HepG2 (cell line): ENCODE data around the gene MARS1. TPM values are rescaled to one million over a fixed set of nuclear protein-coding genes. Genes with fewer than 3 reads are reported as not detected.
A peak's percentile ranks its signal among the peaks of the same experiment; 100 is the strongest.

Experiments
- AGO2 ChIP-seq: fragments of 200-400 bp; formaldehyde crosslinking; optimal IDR thresholded peaks from 2 replicates; pipeline ENCODE3; 2017; ENCODE audit warnings: mild to moderate bottlenecking, low read depth, low read length, moderate library complexity
- BCL6 ChIP-seq: IDR thresholded peaks from 2 replicates; pipeline ENCODE4 v1.6.1; 2016; ENCODE audit warnings: missing genetic modification reagents, missing compliant biosample characterization
- CBX5 ChIP-seq: sonication (generic); formaldehyde crosslinking; IDR thresholded peaks from 2 replicates; pipeline ENCODE4 v1.4.0; 2020; ENCODE audit warnings: missing genetic modification reagents, borderline replicate concordance
- CHD4 ChIP-seq: fragments of 200-600 bp; sonication (generic); IDR thresholded peaks from 2 replicates; pipeline ENCODE4 v1.7.0; 2017; ENCODE audit warnings: mild to moderate bottlenecking, low read length, borderline replicate concordance
- HMG20A ChIP-seq: IDR thresholded peaks from 2 replicates; pipeline ENCODE4 v1.6.1; 2016; ENCODE audit warnings: borderline replicate concordance
- HOXA7 ChIP-seq: sonication (generic); formaldehyde crosslinking; IDR thresholded peaks from 2 replicates; pipeline ENCODE4 v1.8.1; 2022; ENCODE audit warnings: mild to moderate bottlenecking, missing genetic modification reagents, moderate library complexity
- JUN ChIP-seq: sonication (generic); formaldehyde crosslinking; IDR thresholded peaks from 2 replicates; pipeline ENCODE4 v1.4.0; 2020; ENCODE audit warnings: mild to moderate bottlenecking, missing genetic modification reagents
- KLF16 ChIP-seq, 2 experiments: sonication (generic) in 1 of 2; formaldehyde crosslinking in 1 of 2; IDR thresholded peaks; 2 replicates each; pipeline versions ENCODE4 v1.6.1 to v1.8.0; 2016 to 2023; ENCODE audit warnings: missing genetic modification reagents in 2 of 2, missing compliant biosample characterization in 1 of 2
- POLR2AphosphoS2 ChIP-seq: IDR thresholded peaks from 2 replicates; pipeline ENCODE4 v1.6.1; 2011; ENCODE audit warnings: low read depth, low read length, improper control_type of control experiment
- RFX5 ChIP-seq: IDR thresholded peaks from 2 replicates; pipeline ENCODE4 v1.6.1; 2011; ENCODE audit warnings: low read depth, low read length, improper control_type of control experiment
- SETDB1 ChIP-seq: sonication (generic); formaldehyde crosslinking; IDR thresholded peaks from 2 replicates; pipeline ENCODE4 v1.5.1; 2020; ENCODE audit warnings: missing genetic modification reagents, mild to moderate bottlenecking, borderline replicate concordance
- SMAD3 ChIP-seq: sonication (generic); formaldehyde crosslinking; IDR thresholded peaks from 2 replicates; pipeline ENCODE4 v1.4.0; 2020; ENCODE audit warnings: missing genetic modification reagents
- TMF1 ChIP-seq: sonication (generic); formaldehyde crosslinking; IDR thresholded peaks from 2 replicates; pipeline ENCODE4 v1.8.1; 2022; ENCODE audit warnings: low read depth, missing genetic modification reagents
- ZBTB20 ChIP-seq: sonication (generic); formaldehyde crosslinking; IDR thresholded peaks from 2 replicates; pipeline ENCODE4 v1.8.1; 2023; ENCODE audit warnings: missing genetic modification reagents, low read depth, mild to moderate bottlenecking, borderline replicate concordance
- ZNF263 ChIP-seq: sonication (generic); formaldehyde crosslinking; IDR thresholded peaks from 2 replicates; pipeline ENCODE4 v1.4.0; 2020; ENCODE audit warnings: missing genetic modification reagents
- ZNF547 ChIP-seq: sonication (generic); formaldehyde crosslinking; IDR thresholded peaks from 2 replicates; pipeline ENCODE4 v1.5.1; 2020; ENCODE audit warnings: mild to moderate bottlenecking, missing genetic modification reagents
- ZNF577 ChIP-seq: sonication (generic); formaldehyde crosslinking; IDR thresholded peaks from 2 replicates; pipeline ENCODE4 v1.4.0; 2020; ENCODE audit warnings: mild to moderate bottlenecking, low read depth, missing genetic modification reagents, borderline replicate concordance
- ZNF792 ChIP-seq: IDR thresholded peaks from 2 replicates; pipeline ENCODE4 v1.6.1; 2016
- ZNF841 ChIP-seq: sonication (generic); formaldehyde crosslinking; IDR thresholded peaks from 2 replicates; pipeline ENCODE4 v1.8.1; 2023; ENCODE audit warnings: missing genetic modification reagents, borderline replicate concordance
- ZSCAN12 ChIP-seq: sonication (generic); formaldehyde crosslinking; IDR thresholded peaks from 2 replicates; pipeline ENCODE4 v1.9.0; 2021; ENCODE audit warnings: mild to moderate bottlenecking, missing genetic modification reagents
- polyA plus RNA-seq, 8 experiments: library from polyadenylated mRNA; depleted of rRNA in 3 of 8; stranded (reverse) in 7 of 8; unstranded in 1 of 8; fragments of >200 nt; fragmentation: Illumina TruSeq in 4 of 8; extraction: Trizol in 4 of 8; gene quantifications; 2 replicates each; pipeline versions ENCODE4 v1.2.1 to v1.2.3, GENCODE V29; 2011 to 2016; ENCODE audit warnings: low read depth in 4 of 8, missing spikeins in 1 of 8, mixed read lengths in 1 of 8; ENCODE audit not compliant: insufficient read depth in 1 of 8
- total RNA-seq, 5 experiments: library from RNA; depleted of rRNA; stranded (reverse); fragments of >200 nt; fragmentation: Illumina TruSeq; extraction: Trizol; gene quantifications; 2 replicates each; pipeline ENCODE4 v1.2.3, GENCODE V29; 2016; ENCODE audit warnings: low read depth in 1 of 5
- TF ChIP-seq, protein P1 (sequence below): sonication (generic); formaldehyde crosslinking; IDR thresholded peaks from 2 replicates; pipeline ENCODE4 v1.4.0; 2020; ENCODE audit warnings: mild to moderate bottlenecking, missing genetic modification reagents
- TF ChIP-seq, protein P2 (sequence below): sonication (generic); formaldehyde crosslinking; IDR thresholded peaks from 2 replicates; pipeline ENCODE4 v1.4.0; 2020; ENCODE audit warnings: missing genetic modification reagents
- TF ChIP-seq, protein P3 (sequence below): sonication (generic); formaldehyde crosslinking; IDR thresholded peaks from 2 replicates; pipeline ENCODE4 v1.4.0; 2020; ENCODE audit warnings: missing genetic modification reagents, borderline replicate concordance
- TF ChIP-seq, protein P4 (sequence below): IDR thresholded peaks from 2 replicates; pipeline ENCODE4 v1.6.1; 2018; ENCODE audit warnings: missing genetic modification reagents, mild to moderate bottlenecking, missing compliant biosample characterization

Gene MARS1
- total and polyA plus RNA-seq, 2 of the 13 experiments (the other 11 are each of a cell fraction or from before 2014, with no cell fraction given) = 115 to 181 TPM

DNA sequence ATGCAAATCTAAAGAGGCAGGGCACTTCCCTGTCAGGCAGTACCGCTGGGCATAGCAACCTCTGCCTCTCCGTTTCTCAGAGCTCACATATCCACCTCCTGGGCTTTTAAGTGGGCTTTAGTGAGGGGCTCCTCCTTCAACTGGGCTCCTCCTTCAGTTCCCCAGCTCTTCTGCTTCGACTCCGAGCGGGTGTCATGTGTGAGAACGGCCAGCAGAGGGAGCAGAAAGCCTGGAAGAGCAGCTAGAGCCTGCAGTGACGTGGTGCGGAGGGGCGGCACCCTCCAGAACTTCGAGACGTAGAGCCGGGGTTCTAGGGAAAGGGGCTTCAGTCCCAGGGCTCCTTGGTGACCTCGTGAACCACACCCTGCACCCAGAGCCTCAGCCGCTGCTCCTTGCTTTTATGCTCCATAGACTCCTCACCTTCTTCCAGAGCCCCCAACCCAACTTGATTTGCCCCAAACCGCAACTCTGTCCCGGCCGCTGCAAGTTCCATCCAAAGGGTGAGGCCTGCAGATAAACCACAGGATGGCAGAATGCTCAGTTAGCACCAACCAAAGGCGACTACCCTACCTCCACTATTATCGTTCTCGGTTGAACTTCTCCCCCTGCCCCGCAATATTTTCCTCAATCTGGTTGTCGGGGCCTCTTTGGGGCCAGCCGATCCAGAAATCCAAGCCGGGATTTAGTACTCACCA, 28.7 kb upstream of the MARS1 start (continued):
- TF ChIP-seq, protein P1, sequence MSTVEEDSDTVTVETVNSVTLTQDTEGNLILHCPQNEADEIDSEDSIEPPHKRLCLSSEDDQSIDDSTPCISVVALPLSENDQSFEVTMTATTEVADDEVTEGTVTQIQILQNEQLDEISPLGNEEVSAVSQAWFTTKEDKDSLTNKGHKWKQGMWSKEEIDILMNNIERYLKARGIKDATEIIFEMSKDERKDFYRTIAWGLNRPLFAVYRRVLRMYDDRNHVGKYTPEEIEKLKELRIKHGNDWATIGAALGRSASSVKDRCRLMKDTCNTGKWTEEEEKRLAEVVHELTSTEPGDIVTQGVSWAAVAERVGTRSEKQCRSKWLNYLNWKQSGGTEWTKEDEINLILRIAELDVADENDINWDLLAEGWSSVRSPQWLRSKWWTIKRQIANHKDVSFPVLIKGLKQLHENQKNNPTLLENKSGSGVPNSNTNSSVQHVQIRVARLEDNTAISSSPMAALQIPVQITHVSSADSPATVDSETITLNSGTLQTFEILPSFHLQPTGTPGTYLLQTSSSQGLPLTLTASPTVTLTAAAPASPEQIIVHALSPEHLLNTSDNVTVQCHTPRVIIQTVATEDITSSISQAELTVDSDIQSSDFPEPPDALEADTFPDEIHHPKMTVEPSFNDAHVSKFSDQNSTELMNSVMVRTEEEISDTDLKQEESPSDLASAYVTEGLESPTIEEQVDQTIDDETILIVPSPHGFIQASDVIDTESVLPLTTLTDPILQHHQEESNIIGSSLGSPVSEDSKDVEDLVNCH (CRISPR knock-in tag) = no peak; the same call in 1 of the 2 replicates
- TF ChIP-seq CHD4 (no peak), HMG20A (CRISPR knock-in tag) (no peak), ZNF263 (CRISPR knock-in tag) (no peak), JUN (CRISPR knock-in tag) (no peak), KLF16 (CRISPR knock-in tag; IDR thresholded peaks at IDR 0.05) (no peak), HOXA7 (CRISPR knock-in tag) (no peak), TMF1 (CRISPR knock-in tag) (no peak), ZNF577 (no peak), CBX5 (CRISPR knock-in tag) (peak; percentile 22; the same call in 1 of the 2 replicates), SMAD3 (CRISPR knock-in tag) (no peak), ZNF841 (no peak), AGO2 (no peak), ZBTB20 (no peak), ZNF792 (CRISPR knock-in tag) (no peak), ZNF547 (CRISPR knock-in tag) (peak; percentile 68; the same call in 1 of the 2 replicates), POLR2AphosphoS2 (no peak), BCL6 (CRISPR knock-in tag) (no peak), RFX5 (no peak), ZSCAN12 (no peak), SETDB1 (CRISPR knock-in tag) (no peak)
- TF ChIP-seq, protein P2, sequence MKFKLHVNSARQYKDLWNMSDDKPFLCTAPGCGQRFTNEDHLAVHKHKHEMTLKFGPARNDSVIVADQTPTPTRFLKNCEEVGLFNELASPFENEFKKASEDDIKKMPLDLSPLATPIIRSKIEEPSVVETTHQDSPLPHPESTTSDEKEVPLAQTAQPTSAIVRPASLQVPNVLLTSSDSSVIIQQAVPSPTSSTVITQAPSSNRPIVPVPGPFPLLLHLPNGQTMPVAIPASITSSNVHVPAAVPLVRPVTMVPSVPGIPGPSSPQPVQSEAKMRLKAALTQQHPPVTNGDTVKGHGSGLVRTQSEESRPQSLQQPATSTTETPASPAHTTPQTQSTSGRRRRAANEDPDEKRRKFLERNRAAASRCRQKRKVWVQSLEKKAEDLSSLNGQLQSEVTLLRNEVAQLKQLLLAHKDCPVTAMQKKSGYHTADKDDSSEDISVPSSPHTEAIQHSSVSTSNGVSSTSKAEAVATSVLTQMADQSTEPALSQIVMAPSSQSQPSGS (CRISPR knock-in tag) = peak; percentile 12; the same call in 1 of the 2 replicates
- TF ChIP-seq, protein P3, sequence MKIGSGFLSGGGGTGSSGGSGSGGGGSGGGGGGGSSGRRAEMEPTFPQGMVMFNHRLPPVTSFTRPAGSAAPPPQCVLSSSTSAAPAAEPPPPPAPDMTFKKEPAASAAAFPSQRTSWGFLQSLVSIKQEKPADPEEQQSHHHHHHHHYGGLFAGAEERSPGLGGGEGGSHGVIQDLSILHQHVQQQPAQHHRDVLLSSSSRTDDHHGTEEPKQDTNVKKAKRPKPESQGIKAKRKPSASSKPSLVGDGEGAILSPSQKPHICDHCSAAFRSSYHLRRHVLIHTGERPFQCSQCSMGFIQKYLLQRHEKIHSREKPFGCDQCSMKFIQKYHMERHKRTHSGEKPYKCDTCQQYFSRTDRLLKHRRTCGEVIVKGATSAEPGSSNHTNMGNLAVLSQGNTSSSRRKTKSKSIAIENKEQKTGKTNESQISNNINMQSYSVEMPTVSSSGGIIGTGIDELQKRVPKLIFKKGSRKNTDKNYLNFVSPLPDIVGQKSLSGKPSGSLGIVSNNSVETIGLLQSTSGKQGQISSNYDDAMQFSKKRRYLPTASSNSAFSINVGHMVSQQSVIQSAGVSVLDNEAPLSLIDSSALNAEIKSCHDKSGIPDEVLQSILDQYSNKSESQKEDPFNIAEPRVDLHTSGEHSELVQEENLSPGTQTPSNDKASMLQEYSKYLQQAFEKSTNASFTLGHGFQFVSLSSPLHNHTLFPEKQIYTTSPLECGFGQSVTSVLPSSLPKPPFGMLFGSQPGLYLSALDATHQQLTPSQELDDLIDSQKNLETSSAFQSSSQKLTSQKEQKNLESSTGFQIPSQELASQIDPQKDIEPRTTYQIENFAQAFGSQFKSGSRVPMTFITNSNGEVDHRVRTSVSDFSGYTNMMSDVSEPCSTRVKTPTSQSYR = no peak
- TF ChIP-seq, protein P4, sequence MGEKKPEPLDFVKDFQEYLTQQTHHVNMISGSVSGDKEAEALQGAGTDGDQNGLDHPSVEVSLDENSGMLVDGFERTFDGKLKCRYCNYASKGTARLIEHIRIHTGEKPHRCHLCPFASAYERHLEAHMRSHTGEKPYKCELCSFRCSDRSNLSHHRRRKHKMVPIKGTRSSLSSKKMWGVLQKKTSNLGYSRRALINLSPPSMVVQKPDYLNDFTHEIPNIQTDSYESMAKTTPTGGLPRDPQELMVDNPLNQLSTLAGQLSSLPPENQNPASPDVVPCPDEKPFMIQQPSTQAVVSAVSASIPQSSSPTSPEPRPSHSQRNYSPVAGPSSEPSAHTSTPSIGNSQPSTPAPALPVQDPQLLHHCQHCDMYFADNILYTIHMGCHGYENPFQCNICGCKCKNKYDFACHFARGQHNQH (CRISPR knock-in tag) = no peak
